Ecto neural progenitor cell (in vitro differentiated cells): Measurements from ENCODE around the gene SORBS1.

ENCODE experiments used
- DNase-seq: peaks from one replicate; pipeline ENCODE4 v3.0.0-alpha.2; 2018; ENCODE audit warnings: low spot score

The SORBS1 gene

GRCh38 chr10:95513941-95514392 is 47.2 kb downstream of the SORBS1 start:
- DNase-seq, result no peak

GRCh38 chr10:95513008-95513589 is 48.1 kb downstream of the SORBS1 start:
- DNase-seq, result no peak

- DNase-seq, result no peak
These were observed 49.9 kb downstream of the SORBS1 start for GRCh38 chr10:95511314-95511713.

- DNase-seq, result no peak
These were observed 51.9 kb downstream of the SORBS1 start for GRCh38 chr10:95509251-95509650.

- no peak for DNase-seq
These were observed 52.4 kb downstream of the SORBS1 start for GRCh38 chr10:95508730-95509129.

- DNase-seq, result no peak
These were observed 55.0 kb downstream of the SORBS1 start for GRCh38 chr10:95506056-95506737.

- no peak for DNase-seq
These were observed 55.5 kb downstream of the SORBS1 start for GRCh38 chr10:95505641-95506040.

- DNase-seq, result no peak
These were observed 56.0 kb downstream of the SORBS1 start for GRCh38 chr10:95505084-95505610.

GRCh38 chr10:95504246-95504691 is 56.9 kb downstream of the SORBS1 start:
- no peak for DNase-seq

- DNase-seq, result no peak
These were observed 57.6 kb downstream of the SORBS1 start for GRCh38 chr10:95503526-95503925.

GRCh38 chr10:95503001-95503400 is 58.2 kb downstream of the SORBS1 start:
- no peak for DNase-seq

- DNase-seq, result no peak
These were observed 58.8 kb downstream of the SORBS1 start for GRCh38 chr10:95502377-95502776.

GRCh38 chr10:95501203-95502094 is 59.7 kb downstream of the SORBS1 start:
- DNase-seq, result no peak

- DNase-seq, result no peak
These were observed 60.5 kb downstream of the SORBS1 start for GRCh38 chr10:95500649-95501048.

- no peak for DNase-seq
These were observed 61.1 kb downstream of the SORBS1 start for GRCh38 chr10:95500097-95500496.

GRCh38 chr10:95499482-95499989 is 61.6 kb downstream of the SORBS1 start:
- DNase-seq, result no peak

GRCh38 chr10:95496951-95497350 is 64.2 kb downstream of the SORBS1 start:
- DNase-seq, result no peak

- DNase-seq, result no peak
These were observed 64.8 kb downstream of the SORBS1 start for GRCh38 chr10:95496246-95496911.

GRCh38 chr10:95493862-95494261 is 67.3 kb downstream of the SORBS1 start:
- no peak for DNase-seq

GRCh38 chr10:95487994-95488393 is 73.2 kb downstream of the SORBS1 start:
- DNase-seq, result no peak

GRCh38 chr10:95485056-95485844 is 75.9 kb downstream of the SORBS1 start:
- DNase-seq, result no peak
